Activated CD8-positive, alpha-beta memory T cell treated with anti-CD3 and anti-CD28 coated beads, Interleukin-2, amount 50 U/mL, for 48 hours (primary cell): ENCODE results near the gene LGR6.
"Not testable (repeated sequence)": the region's sequence is repeated elsewhere in the genome, so short reads cannot be mapped to it uniquely, and the experiment has no call there.

Experiments
- DNase-seq: peaks from one replicate; pipeline ENCODE4 v3.0.0-alpha.2; 2020

The LGR6 gene

GRCh38 chr1:202160377-202160940 lies 33.1 kb upstream of the LGR6 start, which contains the start of gene PTPN7:
TSS of gene PTPN7 (minus strand) at chr1:202160602. CDS start at chr1:202159402, 1,200 bp downstream.
- peak; percentile 93 for DNase-seq

- DNase-seq, result no peak
Observed at GRCh38 chr1:202161151-202162046, 32.2 kb upstream of the LGR6 start.

DNA sequence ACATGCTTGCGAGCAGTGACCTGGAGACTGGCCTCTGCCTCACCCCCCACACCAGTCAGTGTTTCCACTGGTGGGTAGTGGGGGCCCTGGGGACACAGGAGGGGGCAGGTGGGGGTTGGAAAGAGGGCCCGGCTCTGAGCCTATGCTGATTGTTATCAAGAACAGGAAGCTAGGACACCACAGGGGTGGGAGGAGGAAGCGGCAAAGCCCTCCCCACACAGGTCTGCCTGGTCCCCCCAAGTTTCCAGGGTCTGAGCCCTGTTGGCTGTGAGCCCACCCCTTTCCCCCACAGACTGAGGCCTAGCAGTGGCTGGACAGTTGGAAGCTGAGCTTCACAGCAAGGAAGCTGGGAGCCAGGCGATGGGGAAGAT lies 31.6 kb upstream of the LGR6 start:
- peak; percentile 80 for DNase-seq

GRCh38 chr1:202162418-202163280 lies 30.9 kb upstream of the LGR6 start:
- peak; percentile 72 for DNase-seq

DNA sequence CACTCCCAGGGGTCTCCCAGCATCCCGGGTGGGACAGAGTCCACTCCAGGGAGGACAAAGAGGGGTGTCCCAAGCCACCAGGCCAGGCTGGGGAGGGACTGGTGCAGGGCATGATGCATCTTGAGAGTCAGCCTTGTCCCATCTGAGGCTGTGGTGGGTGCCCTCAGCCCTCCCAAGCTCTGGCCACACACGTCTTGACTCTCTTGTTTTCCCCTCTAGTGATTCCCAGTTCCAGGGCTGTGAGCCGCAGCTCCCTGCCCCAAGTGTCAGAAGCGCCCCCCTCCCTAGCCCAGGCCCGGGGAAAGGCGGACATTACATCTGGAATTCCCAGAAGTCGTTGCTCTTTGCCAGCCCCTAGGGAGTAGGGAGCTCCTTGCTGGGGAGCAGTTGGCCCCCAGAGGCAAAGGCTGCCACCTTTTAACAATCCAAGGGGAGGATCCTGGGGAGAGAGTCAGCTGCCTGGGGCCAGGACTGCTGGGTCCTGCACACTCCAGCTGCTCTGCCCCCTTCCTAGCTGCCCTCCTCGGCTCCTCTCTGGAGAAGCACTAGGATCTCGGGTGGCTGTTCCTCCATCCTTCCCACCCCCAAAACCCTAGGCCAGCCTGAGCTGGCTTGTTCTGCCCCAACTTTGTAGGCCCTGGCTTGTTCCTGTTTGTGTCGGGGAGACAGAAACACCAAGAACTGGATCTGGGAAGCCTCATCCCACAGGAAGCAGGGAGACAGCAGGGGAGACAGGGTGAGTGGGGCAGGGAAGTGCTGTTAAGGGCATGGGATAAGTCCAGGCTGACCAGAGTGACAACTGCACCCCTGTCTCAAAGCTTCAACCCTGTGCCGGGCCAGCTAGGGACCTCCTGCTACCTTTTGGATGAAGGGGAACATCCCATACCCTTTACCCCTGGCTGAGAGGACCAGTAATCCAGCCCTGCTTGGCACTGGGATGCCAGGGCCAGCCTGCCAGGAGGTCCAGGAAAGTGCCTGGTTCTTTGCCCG lies 30.0 kb upstream of the LGR6 start:
- no peak for DNase-seq

DNA sequence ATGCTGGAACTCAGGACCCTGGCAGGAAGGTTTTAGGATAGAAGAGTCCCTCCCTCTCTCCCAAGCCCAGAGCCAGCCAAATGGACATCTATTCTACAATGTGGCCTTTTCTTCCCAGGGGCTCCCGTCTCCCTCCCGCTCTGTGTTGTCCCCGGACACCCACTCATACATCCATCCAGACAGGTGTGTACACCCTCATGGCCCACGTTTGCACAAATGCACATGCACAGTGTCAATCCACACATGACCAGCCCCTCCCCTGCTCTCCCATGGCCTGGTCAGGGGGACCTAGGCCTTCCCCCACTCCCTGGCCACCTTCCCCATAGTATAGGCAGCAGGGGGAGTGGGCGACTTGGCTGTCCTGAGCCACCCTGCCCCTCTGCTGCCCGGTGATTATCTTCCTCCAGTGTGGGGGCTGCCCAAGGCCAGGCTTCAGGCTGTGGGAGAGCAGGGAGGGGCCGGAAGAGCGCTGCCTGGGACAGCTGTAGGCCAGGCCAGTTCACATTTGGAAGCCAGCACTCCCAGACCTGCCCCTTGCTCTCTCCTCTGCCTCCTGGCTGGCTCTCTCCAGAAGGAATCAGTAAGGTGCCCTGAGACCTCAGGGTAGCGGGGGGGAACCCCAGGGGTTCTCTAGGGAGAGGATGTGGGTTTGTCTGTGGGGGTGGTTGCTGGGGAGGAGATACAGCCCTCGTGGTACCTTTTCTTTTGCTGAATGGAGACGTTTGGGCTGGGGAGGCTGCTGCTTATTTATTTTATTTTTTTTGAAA lies 29.1 kb upstream of the LGR6 start:
- peak; percentile 81 for DNase-seq

DNA sequence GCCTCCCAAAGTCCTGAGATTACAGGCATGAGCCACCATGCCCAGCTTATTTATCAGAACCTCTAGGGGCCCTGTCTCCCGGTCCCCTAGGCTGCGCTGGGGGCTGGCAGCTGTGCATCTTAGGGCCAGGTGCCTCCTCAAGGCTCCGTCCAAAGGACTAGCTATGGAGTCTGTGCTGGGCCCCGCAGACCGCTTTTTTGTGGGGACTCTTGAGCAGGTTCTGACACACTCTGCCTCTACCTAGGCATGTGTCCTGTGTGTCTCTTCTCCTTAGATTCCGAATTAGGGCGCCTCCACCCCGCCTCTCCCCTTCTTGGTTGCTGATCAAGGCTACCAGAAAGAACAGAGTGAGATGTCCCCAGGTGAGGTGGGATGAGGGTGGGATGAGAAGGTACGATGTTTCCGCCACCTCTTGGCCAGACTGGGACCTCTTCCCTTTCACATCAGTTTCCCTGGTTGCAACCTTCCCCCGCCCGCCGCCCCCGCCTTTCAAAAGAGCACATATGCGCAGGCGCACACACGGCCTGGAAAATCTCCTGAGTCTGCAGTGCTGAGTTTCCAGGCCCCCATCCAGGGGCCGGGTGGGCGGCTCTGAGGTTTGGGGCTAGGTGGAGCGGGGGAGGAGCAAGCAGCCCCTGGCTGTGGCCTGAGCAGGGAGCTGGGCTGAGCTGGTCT lies 28.2 kb upstream of the LGR6 start:
- DNase-seq, result peak; percentile 81

DNA sequence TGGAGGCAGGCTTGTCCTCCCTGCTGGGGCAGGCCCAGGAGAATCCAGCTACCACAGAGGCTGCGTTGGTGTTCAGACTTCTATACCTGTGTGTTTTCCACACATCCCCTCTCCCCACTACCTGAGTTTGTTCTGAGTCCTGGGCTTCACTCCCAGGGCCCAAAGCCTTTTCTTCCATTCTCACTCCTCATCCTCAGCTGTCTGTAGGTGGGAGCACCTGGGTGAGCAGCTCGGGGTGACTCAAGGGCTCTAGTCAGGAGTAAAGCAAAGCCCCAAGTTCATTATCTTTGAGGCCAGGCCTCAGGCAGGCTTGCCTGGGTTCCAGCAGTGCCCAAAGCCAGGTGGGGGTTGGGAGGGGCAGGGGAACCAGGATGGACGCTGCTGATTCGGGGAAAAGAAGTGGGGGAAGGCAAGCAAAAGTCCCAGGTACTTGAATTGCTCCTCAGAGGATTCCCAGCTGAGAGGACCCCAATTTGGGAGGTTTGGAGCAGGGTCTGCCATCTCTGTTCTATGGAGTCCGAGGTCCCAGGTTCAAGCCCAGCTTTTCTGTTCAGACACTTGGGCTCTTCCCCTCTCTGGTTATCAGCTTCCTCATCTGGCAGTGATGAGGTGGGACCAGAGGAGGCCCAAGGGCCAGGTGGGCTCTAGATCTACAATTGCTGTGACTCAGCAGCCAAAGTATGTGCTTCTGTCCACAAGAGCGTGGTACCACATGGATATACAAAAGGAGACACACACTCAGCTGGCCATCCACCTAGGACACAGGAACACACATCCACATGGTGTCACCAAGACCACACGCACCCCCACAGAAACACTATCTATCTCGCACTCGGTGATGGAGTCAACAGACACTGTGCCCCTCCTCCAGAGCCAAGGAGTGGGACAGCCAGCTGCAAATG lies 27.4 kb upstream of the LGR6 start:
- DNase-seq, result no peak

DNA sequence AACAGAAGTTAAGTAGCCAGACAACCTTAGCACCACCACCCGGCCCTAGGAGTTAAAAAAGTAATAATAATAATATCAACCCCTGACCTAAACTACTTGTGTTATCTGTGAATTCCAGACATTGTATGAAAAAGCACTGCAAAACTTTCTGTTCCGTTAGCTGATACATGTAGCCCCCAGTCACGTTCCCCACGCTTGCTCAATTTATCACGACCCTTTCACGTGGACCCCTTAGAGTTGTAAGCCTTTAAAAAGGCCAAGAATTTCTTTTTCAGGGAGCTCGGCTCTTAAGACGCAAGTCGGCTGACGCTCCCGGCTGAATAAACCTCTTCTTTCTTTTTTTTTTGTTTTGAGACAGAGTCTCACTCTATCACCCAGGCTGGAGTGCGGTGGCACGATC lies 26.5 kb upstream of the LGR6 start:
- DNase-seq, result not testable (repeated sequence)

DNA sequence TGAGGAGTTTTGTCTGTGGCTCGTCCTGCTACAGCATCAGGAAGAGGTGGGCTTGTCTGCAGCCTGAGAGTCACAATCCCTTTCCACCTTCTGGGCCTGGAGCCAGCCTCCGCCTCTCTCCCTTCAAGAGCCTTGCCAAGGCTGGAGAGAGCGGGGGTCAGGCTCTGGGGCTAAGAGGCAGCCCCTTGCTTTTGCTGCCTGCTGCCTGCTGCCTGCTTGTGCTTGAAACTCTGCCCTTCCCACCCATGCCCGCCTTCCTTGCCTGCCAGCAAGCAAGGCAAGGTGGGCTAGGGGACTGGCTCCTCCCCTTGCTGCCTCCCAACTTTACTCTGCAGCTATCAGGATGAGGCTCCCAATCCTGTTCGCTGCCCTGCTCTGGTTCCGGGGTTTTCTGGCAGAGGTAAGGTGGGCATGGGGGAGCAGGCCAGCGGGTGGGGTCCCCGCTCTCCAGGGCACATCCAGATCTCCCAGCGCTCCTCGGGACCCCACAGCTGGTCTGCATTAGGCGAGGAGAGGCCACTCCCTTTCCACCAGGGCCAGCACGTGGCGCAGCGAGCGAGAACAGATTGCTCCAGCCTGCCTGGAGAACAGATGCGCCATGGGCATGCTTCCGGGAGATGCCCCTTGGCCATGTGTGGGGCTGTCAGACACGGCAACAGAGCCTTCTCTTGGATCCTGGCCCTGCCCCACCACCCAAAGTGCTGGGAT lies 25.7 kb upstream of the LGR6 start:
- no peak for DNase-seq

- DNase-seq, result no peak
Observed at GRCh38 chr1:202168861-202169260, 24.7 kb upstream of the LGR6 start.

DNA sequence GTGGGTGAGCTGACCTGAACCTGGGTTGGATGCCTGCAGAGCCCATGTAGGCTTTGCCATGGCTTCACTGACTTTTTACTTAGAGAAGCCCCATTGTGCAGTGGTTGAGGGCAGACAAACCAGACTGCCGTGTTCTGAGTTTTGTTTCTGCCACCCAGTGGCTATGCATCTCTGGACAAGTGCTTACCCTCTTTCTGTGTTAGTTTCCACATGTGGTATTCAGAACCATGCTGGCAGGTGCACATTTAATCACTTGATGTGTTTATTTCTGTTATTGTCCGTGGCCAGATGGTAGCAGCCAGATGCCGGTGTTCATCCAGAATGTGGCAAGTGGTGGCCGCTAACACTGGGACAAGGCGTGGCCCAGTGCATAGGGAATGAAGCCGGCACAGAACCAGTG lies 22.9 kb upstream of the LGR6 start:
- no peak for DNase-seq

DNA sequence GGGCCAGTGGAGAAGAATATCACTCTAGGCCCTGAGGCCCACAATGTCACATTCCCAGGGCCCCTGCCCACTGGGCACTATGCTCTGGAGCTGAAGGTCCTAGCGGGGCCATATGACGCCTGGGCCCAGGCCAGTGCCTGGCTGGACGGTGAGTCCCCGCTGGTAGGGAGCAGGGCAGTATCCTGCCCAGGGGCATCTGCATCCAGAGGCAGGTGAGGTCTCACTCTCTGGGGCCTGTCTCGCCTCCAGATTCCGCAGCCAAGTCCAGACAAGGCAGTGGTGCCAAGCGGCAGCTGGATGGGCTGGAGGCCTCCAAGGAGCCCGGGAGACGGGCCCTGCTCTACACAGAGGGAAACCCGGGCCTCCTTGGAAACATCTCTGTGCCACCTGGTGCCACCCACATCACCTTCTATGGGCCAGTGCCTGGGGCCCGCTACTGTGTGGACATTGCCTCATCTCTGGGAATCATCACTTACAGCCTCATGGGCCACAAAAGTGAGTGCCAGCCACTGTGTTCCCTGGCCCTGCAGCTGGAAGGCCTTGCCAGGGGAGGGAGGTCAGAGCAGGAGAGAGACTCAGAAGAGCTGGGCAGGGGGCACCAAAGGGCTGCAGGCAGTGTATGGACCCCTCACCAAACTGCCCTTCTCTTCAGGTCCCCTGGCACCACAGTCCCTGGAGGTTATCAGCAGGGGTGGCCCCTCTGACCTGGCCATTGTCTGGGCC lies 22.1 kb upstream of the LGR6 start:
- no peak for DNase-seq

DNA sequence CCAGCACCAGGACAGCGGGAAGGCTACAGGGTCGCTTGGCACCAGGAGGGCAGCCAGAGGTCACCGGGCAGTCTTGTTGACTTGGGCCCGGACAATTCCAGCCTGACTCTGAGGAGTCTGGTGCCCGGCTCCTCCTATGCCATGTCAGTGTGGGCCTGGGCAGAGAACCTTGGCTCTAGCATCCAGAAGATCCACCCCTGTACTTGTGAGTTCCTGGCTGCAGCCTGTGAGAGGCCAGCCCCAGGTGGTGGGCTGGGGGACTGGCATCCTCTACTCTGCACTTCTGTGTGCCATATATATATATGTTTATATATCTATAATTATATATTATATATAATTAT lies 21.6 kb upstream of the LGR6 start:
- no peak for DNase-seq

DNA sequence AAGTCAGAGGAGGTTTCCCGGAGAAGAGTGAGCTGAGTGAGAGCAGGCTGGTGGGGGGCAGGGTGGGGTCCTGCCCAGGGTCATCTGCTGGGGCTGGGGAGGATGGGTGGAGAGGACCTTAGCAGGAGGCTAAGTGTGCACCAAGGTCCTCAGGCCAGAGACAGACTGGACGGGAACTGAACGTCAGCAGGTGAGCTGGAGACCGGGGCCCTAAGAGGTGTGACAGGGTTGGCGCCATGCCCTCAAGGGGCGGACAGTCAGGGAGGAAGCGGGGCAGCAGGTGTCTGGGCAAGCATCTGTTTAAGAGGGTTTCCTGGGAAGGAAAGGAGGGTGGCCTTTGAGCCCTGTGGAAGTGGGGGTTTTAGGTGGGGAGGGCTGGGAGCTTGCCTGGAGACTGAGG lies 19.6 kb upstream of the LGR6 start:
- DNase-seq, result no peak

GRCh38 chr1:202176949-202177927 lies 16.4 kb upstream of the LGR6 start:
- DNase-seq, result no peak
